ENCODE data around the gene SEMA3F.
A peak's percentile ranks its signal among the peaks of the same experiment; 100 is the strongest.
"Not testable (repeated sequence)": the region's sequence is repeated elsewhere in the genome, so short reads cannot be mapped to it uniquely, and the experiment has no call there.

SEMA3F gene

DNA sequence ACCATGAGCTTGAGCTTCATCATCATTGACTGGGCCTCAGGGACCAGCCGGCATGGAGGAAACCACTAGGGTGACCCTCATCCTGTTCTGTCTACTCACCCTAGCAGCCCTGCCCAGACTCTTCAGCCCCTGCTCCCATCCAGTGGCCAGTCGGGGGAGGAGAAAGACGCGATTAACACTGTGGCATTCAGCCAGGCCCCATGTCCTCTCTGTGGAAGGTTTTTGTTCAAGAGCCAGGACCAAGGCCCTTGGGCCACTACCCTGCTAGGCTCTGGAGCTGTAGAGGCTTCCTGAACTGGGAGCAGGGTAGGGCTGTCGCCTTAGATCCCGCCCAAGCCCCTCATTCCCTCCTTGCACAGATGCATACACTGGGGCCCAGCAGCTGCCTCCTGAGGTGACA is 65.0 kb downstream of the SEMA3F start:
- DNase-seq (ENCODE audit: low read depth) = no peak
- no peak overlapping the region for H3K4me3 ChIP-seq (ENCODE audit: low read length)
- H3K9me3 ChIP-seq (ENCODE audit: control insufficient read depth, low read length) = no peaks in the 10 kb centered on the region
- H3K27me3 ChIP-seq (replicated peaks; ENCODE audit: control insufficient read depth, insufficient read depth, low read length) = peaks cover 19% of the 10 kb centered on the region
- H3K4me1 ChIP-seq (ENCODE audit: control insufficient read depth, insufficient read depth, low read length) = no peaks in the 10 kb centered on the region
- H3K9ac ChIP-seq (ENCODE audit: low read length) = no peak overlapping the region
- no peaks in the 10 kb centered on the region for H3K36me3 ChIP-seq (ENCODE audit: control insufficient read depth, insufficient read depth, low read length, severe bottlenecking)

DNA sequence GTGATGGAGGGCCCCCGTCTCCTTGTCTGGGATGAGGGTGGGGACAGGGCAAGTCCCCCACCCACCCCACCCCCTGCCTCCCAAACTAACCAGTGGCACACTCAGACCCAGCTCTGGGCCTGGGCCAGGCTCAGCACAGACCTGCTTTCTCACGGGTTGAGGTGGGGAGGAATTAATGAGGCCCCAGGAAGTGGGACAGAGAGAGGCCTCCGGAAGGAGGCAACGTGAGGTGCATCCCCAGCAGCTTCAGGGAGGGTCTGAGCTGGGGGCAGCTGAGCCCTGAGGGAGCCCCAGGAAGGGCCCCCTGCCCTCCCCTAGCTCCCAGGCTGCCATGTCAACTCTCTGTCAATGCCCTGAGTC is 65.9 kb downstream of the SEMA3F start:
- Histone ChIP-seq H3K36me3 (ENCODE audit: control insufficient read depth, insufficient read depth, low read length, severe bottlenecking) (no peaks in the 10 kb centered on the region), H3K9me3 (ENCODE audit: control insufficient read depth, low read length) (no peaks in the 10 kb centered on the region), H3K27me3 (replicated peaks; ENCODE audit: control insufficient read depth, insufficient read depth, low read length) (peaks cover 20% of the 10 kb centered on the region), H3K4me3 (ENCODE audit: low read length) (no peak overlapping the region), H3K9ac (ENCODE audit: low read length) (no peak overlapping the region), H3K4me1 (ENCODE audit: control insufficient read depth, insufficient read depth, low read length) (no peaks in the 10 kb centered on the region)
- no peak for DNase-seq (ENCODE audit: low read depth)

DNA sequence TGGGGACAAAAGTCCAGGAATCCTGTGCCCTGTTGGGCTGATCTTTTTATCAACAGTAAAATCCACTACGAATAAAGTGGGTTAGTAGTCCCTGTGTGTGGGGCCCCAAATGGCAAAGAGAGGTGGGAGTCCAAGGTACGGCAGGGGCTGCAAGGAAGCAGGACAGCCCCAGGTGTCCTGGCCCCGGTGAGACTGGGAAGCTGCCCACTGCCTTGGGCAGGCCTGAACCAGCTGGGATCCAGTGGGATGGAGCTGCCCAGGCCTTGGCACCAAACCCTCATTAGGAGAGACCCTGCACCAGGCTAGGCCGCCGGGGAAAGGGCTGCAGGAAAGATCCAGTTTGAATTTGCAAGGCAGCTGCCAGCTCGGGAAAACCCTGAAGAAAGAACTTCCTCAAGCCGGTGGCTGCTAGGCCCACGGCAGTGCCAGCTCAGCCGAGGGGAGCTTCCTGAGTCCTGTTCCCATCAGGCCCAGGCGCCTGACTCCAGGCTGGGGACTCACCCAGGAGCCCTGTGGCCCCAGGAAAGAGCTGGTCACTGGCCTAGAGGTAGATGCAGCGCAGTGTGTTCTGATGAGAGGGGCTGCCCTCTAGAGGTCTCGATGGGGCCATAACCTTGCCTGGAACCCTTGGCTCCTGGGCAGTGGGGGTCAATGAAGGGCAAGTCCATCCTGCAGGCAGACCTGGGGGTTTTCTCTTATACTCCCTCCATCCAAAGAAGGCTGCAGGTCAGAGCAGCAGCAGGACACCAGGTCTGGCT is 66.5 kb downstream of the SEMA3F start:
- DNase-seq (ENCODE audit: low read depth) = no peak
- H3K4me3 ChIP-seq (ENCODE audit: low read length) = no peak overlapping the region
- no peak overlapping the region for H3K9ac ChIP-seq (ENCODE audit: low read length)
- H3K4me1 ChIP-seq (ENCODE audit: control insufficient read depth, insufficient read depth, low read length) = no peaks in the 10 kb centered on the region
- H3K27me3 ChIP-seq (replicated peaks; ENCODE audit: control insufficient read depth, insufficient read depth, low read length) = peaks cover 18% of the 10 kb centered on the region
- no peaks in the 10 kb centered on the region for H3K36me3 ChIP-seq (ENCODE audit: control insufficient read depth, insufficient read depth, low read length, severe bottlenecking)
- H3K9me3 ChIP-seq (ENCODE audit: control insufficient read depth, low read length) = no peaks in the 10 kb centered on the region

DNA sequence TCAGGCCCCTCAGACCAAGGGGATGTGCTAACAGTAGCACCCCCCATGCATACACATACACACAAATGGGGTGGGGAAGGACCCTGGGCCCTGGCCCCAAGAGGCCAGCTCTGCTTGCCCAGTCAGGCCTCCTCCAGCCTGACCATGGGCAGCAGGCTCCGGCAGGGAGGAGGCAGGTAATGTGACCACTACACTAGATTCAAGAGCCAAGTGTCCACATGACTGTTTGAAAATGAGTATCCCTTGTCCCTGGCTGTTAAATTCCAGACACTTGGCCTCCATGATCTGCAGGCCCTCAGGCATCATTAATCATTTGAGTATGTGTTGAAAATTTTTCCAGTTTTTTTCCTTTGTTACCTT is 67.0 kb downstream of the SEMA3F start:
- no peak for DNase-seq (ENCODE audit: low read depth)
- no peak overlapping the region for H3K4me3 ChIP-seq (ENCODE audit: low read length)
- H3K27me3 ChIP-seq (replicated peaks; ENCODE audit: control insufficient read depth, insufficient read depth, low read length) = peaks cover 15% of the 10 kb centered on the region
- no peak overlapping the region for H3K9ac ChIP-seq (ENCODE audit: low read length)
- no peaks in the 10 kb centered on the region for H3K36me3 ChIP-seq (ENCODE audit: control insufficient read depth, insufficient read depth, low read length, severe bottlenecking)
- peaks cover 5% of the 10 kb centered on the region for H3K4me1 ChIP-seq (ENCODE audit: control insufficient read depth, insufficient read depth, low read length)
- no peaks in the 10 kb centered on the region for H3K9me3 ChIP-seq (ENCODE audit: control insufficient read depth, low read length)

DNA sequence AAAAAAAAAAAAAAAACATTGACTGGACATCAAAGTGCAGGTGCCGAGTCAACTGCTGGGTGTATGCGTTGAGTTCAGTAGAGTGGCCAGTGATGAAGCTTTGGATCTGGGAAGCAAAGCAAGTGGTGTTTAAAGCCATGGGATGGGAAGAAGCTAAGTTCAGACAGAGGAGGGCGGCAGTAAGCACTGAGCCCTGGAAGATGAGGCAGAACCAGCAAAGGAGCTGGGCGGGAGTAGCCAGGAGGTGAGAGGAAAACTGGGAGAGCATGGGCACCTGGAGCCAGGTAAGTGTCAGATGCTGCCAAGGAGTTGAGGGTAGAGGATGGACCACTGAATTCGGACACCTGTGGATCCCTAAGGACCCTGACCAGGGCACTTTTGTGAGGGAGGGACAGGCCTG is 69.5 kb downstream of the SEMA3F start:
- DNase-seq (ENCODE audit: low read depth) = no peak
- peaks cover 10% of the 10 kb centered on the region for H3K4me1 ChIP-seq (ENCODE audit: control insufficient read depth, insufficient read depth, low read length)
- H3K9me3 ChIP-seq (ENCODE audit: control insufficient read depth, low read length) = no peaks in the 10 kb centered on the region
- no peak overlapping the region for H3K4me3 ChIP-seq (ENCODE audit: low read length)
- no peak overlapping the region for H3K9ac ChIP-seq (ENCODE audit: low read length)
- no peaks in the 10 kb centered on the region for H3K36me3 ChIP-seq (ENCODE audit: control insufficient read depth, insufficient read depth, low read length, severe bottlenecking)
- peaks cover 14% of the 10 kb centered on the region for H3K27me3 ChIP-seq (replicated peaks; ENCODE audit: control insufficient read depth, insufficient read depth, low read length)

DNA sequence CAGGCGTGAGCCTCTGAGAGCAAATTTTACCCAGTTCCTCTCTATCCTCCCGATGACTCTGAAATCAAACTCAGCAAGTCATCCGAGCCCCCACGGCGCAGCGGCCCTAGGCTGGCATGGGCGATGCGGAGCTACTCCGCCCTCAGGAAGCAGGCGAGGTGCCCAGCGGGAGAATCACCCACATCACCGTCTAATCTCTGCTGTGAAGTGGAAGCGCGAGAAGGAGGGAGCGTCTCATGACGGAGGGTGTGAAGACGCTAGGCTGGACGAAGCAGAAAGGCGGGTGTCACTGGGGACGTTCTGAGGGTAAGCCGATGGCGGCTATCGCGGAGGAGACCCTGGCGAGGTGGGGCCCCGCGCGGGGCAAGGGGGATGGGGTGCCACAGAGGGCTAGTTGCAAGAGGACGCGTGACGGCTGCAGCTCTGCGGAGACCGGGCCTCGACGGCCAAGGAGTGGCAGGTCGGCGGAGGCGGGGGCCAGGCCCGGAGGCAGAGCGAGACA is 71.8 kb downstream of the SEMA3F start:
- Histone ChIP-seq H3K9ac (ENCODE audit: low read length) (peak overlapping the region; percentile 58), H3K4me1 (ENCODE audit: control insufficient read depth, insufficient read depth, low read length) (peaks cover 10% of the 10 kb centered on the region), H3K36me3 (ENCODE audit: control insufficient read depth, insufficient read depth, low read length, severe bottlenecking) (no peaks in the 10 kb centered on the region), H3K9me3 (ENCODE audit: control insufficient read depth, low read length) (no peaks in the 10 kb centered on the region), H3K27me3 (replicated peaks; ENCODE audit: control insufficient read depth, insufficient read depth, low read length) (peaks cover 14% of the 10 kb centered on the region), H3K4me3 (ENCODE audit: low read length) (peak overlapping the region; percentile 89)
- peak; percentile 70 for DNase-seq (ENCODE audit: low read depth)

DNA sequence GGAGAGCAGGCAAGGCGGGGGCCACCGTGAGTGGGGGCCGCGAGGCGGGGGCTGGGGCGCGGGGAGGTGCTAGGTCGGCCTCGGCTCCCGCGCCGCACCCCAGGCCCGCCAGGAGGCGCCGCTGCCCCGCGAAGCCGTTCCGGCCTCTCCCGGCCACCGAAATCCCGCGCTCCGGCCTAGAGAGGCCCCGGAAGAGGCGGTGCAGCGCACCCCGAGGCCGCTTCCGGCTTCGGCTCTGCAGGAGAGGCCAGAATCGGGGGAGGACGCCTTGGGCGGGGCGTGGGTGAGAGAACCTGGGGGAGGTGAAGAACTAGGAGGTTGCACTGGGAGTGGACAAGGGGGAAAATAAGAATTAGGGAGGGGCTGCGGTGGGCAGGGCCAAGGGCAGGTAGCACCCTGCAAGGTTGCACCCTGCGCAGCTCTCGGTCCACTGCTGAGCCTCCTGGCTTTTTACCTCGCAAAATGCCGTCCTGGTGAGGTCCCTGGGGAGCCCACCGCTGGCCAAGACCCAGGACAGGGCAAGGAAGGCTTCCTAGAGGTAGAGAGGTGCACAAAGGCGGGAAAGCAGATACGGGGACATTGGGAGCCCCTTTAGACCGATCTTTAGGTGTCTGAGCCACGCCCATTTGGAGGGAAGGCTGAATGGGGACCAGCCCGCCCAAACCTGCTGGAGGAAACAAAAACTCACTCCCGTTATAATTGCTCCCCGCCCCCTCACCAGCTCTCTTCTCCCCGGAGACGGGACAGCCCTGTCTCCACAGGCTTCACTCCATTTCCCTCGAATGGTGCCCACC is 72.5 kb downstream of the SEMA3F start:
- Histone ChIP-seq H3K36me3 (ENCODE audit: control insufficient read depth, insufficient read depth, low read length, severe bottlenecking) (no peaks in the 10 kb centered on the region), H3K9ac (ENCODE audit: low read length) (peak overlapping the region; percentile 93), H3K4me3 (ENCODE audit: low read length) (peak overlapping the region; percentile 89), H3K27me3 (replicated peaks; ENCODE audit: control insufficient read depth, insufficient read depth, low read length) (peaks cover 14% of the 10 kb centered on the region), H3K9me3 (ENCODE audit: control insufficient read depth, low read length) (no peaks in the 10 kb centered on the region), H3K4me1 (ENCODE audit: control insufficient read depth, insufficient read depth, low read length) (peaks cover 10% of the 10 kb centered on the region)
- peak; percentile 97 for DNase-seq (ENCODE audit: low read depth)

DNA sequence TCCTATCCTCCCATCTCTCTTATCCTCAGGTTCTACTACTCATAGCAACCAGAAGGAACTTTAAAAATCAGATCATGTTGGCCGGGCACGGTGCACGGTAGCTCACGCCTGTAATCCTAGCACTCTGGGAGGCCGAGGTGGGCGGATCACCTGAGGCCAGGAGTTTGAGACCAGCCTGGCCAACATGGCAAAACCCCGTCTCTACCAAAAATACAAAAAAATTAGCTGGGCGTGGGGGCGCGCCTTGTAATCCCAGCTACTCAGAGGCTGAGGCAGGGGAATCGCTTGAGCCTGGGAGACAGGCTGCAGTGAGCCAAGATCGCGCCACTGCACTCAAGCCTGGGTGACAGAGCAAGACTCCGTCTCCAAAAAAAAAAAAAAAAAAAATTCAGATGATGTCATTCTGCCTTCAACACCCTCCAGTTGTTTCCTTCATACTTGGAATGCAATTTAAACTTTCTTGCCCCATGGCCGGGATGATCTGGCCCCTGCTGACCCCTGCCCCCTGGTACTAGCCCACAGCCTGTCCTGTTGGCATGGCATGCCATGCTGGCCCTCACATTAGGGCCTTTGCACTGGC is 73.2 kb downstream of the SEMA3F start:
- H3K36me3 ChIP-seq (ENCODE audit: control insufficient read depth, insufficient read depth, low read length, severe bottlenecking); DNase-seq (ENCODE audit: low read depth); H3K9me3 ChIP-seq (ENCODE audit: control insufficient read depth, low read length); H3K4me1 ChIP-seq (ENCODE audit: control insufficient read depth, insufficient read depth, low read length): not testable (repeated sequence)
- H3K4me3 ChIP-seq (ENCODE audit: low read length) = peak overlapping the region; percentile 89
- peak overlapping the region; percentile 93 for H3K9ac ChIP-seq (ENCODE audit: low read length)
- peaks cover 12% of the 10 kb centered on the region for H3K27me3 ChIP-seq (replicated peaks; ENCODE audit: control insufficient read depth, insufficient read depth, low read length)

DNA sequence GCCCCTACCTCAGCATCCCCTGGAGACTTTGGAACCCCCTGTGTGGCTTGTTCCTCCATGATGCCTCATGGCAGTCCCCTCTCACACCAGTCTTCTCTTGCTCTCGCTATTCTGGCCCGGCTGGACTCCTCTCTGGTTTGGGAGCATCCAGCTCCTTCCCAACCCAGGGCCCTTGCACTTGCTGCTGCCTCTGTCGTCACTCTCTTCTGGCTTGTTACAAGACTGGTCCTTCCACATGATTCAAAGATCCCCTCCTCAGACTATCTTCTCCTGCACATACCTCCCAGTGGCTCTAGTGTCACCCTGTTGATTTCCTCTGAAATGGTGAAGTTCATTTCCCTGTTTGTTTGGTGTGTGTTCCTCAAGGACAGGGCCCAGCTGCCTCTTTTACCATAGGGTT is 74.4 kb downstream of the SEMA3F start:
- Histone ChIP-seq H3K9me3 (ENCODE audit: control insufficient read depth, low read length) (no peaks in the 10 kb centered on the region), H3K4me1 (ENCODE audit: control insufficient read depth, insufficient read depth, low read length) (peaks cover 10% of the 10 kb centered on the region), H3K36me3 (ENCODE audit: control insufficient read depth, insufficient read depth, low read length, severe bottlenecking) (no peaks in the 10 kb centered on the region), H3K27me3 (replicated peaks; ENCODE audit: control insufficient read depth, insufficient read depth, low read length) (peaks cover 4% of the 10 kb centered on the region), H3K9ac (ENCODE audit: low read length) (no peak overlapping the region), H3K4me3 (ENCODE audit: low read length) (no peak overlapping the region)
- no peak for DNase-seq (ENCODE audit: low read depth)

DNA sequence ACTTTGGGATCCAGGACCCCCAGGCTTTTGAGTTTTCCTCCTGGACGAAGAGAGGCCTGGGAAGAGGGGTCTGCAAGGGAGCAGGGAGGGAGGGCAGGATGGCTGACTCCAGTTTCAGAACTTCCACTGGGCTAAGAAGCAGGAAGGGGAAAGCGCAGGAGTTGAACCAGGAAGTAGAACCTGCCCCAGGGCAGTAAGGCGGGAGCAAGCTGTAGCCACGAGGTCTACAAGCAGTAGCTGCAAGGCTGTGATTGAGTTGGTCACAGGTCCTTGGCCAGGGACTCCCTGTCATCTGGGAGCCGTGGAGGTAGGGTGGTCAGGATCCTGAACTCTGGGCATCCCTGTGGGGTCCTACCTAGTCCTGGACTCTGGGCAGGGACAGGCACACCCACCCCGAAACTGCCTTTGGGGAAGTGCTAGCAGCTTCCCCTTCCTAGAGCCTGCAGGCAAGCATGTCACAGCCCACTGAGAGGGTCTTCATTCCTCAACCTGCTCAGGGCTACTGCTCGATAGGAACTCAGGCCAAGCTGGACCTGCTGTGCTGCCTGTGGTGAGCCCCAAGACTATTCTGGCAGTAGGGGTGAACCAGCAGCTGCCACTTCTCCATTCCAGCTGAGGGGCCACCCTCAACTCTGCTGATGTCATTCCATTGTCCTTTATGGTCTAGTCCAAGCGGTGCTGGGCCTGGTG is 75.1 kb downstream of the SEMA3F start:
- Histone ChIP-seq H3K9ac (ENCODE audit: low read length) (no peak overlapping the region), H3K36me3 (ENCODE audit: control insufficient read depth, insufficient read depth, low read length, severe bottlenecking) (no peaks in the 10 kb centered on the region), H3K4me3 (ENCODE audit: low read length) (no peak overlapping the region), H3K9me3 (ENCODE audit: control insufficient read depth, low read length) (no peaks in the 10 kb centered on the region), H3K27me3 (replicated peaks; ENCODE audit: control insufficient read depth, insufficient read depth, low read length) (peaks cover 3% of the 10 kb centered on the region), H3K4me1 (ENCODE audit: control insufficient read depth, insufficient read depth, low read length) (peaks cover 14% of the 10 kb centered on the region)
- DNase-seq (ENCODE audit: low read depth) = no peak

DNA sequence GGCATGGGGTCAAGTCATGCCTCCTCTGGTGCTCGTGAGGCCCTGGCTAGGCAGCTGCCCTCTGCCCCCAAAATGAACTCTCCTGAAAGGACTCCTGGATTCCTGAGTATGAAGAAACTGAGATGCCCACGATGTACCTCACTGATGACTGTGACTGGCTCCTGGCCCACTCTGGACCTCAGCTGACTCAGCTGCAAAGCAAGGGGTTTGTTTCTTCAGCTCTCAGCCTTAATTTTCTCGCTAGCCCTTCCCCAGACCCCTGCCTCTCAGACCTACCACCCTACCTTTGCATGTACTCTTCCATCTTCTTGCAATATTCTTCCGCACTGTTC is 75.6 kb downstream of the SEMA3F start:
- DNase-seq (ENCODE audit: low read depth) = no peak
- Histone ChIP-seq H3K9me3 (ENCODE audit: control insufficient read depth, low read length) (no peaks in the 10 kb centered on the region), H3K27me3 (replicated peaks; ENCODE audit: control insufficient read depth, insufficient read depth, low read length) (no peaks in the 10 kb centered on the region), H3K4me3 (ENCODE audit: low read length) (no peak overlapping the region), H3K36me3 (ENCODE audit: control insufficient read depth, insufficient read depth, low read length, severe bottlenecking) (no peaks in the 10 kb centered on the region), H3K4me1 (ENCODE audit: control insufficient read depth, insufficient read depth, low read length) (peaks cover 17% of the 10 kb centered on the region), H3K9ac (ENCODE audit: low read length) (no peak overlapping the region)

All from adipocyte (in vitro differentiated cells).